ENCODE measurements around the gene GNG12.
"Not testable (repeated sequence)": the region's sequence is repeated elsewhere in the genome, so short reads cannot be mapped to it uniquely, and the experiment has no call there.

Gene GNG12

GRCh38 chr1:67749844-67750690 lies 83.2 kb downstream of the GNG12 start:
- no peak for DNase-seq

GRCh38 chr1:67749263-67749843 lies 83.9 kb downstream of the GNG12 start:
- no peak for DNase-seq

GRCh38 chr1:67748630-67749029 lies 84.6 kb downstream of the GNG12 start:
- no peak for DNase-seq

- DNase-seq: no peak
These were observed 85.4 kb downstream of the GNG12 start for GRCh38 chr1:67747671-67748546.

- no peak for DNase-seq
These were observed 87.2 kb downstream of the GNG12 start for GRCh38 chr1:67745875-67746698.

GRCh38 chr1:67743072-67743725 lies 90.1 kb downstream of the GNG12 start:
- no peak for DNase-seq

GRCh38 chr1:67741736-67742135 lies 91.5 kb downstream of the GNG12 start:
- DNase-seq: no peak

GRCh38 chr1:67741121-67741520 lies 92.1 kb downstream of the GNG12 start:
- DNase-seq: no peak

GRCh38 chr1:67740543-67740942 lies 92.7 kb downstream of the GNG12 start:
- no peak for DNase-seq

GRCh38 chr1:67739361-67739760 lies 93.9 kb downstream of the GNG12 start:
- DNase-seq: no peak

GRCh38 chr1:67738401-67738800 lies 94.9 kb downstream of the GNG12 start:
- no peak for DNase-seq

GRCh38 chr1:67737875-67738274 lies 95.4 kb downstream of the GNG12 start:
- DNase-seq: no peak

GRCh38 chr1:67736750-67737149 lies 96.5 kb downstream of the GNG12 start:
- DNase-seq: no peak

- peak; percentile 17 to 24 for DNase-seq
These were observed 97.2 kb downstream of the GNG12 start for GRCh38 chr1:67735806-67736627.

- no peak for DNase-seq
These were observed 98.1 kb downstream of the GNG12 start for GRCh38 chr1:67735206-67735605.

GRCh38 chr1:67734323-67734690 lies 99.0 kb downstream of the GNG12 start:
- no peak for DNase-seq

GRCh38 chr1:67733681-67734322 lies 99.5 kb downstream of the GNG12 start:
- DNase-seq: no peak

- no peak for DNase-seq
These were observed 100.5 kb downstream of the GNG12 start for GRCh38 chr1:67732750-67733151.

GRCh38 chr1:67731322-67731721 lies 101.9 kb downstream of the GNG12 start:
- DNase-seq: no peak

- not testable (repeated sequence) for DNase-seq
These were observed 103.0 kb downstream of the GNG12 start for GRCh38 chr1:67730312-67730711.

- DNase-seq: no peak
These were observed 103.4 kb downstream of the GNG12 start for GRCh38 chr1:67729872-67730271.
